Endothelial cell of umbilical vein (primary cell): Measurements from ENCODE around the gene TOMM40. TPM values are rescaled to one million over a fixed set of nuclear protein-coding genes. Genes with fewer than 3 reads are reported as not detected.

Experiments
- BruUV-seq: library from RNA; stranded (reverse); fragments of 400-500 nt; replicated peaks from 2 replicates; lab custom pipeline; 2021; lab: Mats Ljungman, UMichigan
- CTCF ChIA-PET: fragments of 300-600, 350-600 bp; sonication (Branson Sonifier 250); formaldehyde crosslinking; loops from one replicate; lab custom pipeline; 2021; ENCODE audit warnings: antibody characterized with exemption, inconsistent platforms; lab: Charles Lee
- POLR2A ChIA-PET: fragments of 300-600, 350-600 bp; sonication (Branson Sonifier 250); formaldehyde crosslinking; loops from one replicate; lab custom pipeline; 2021; ENCODE audit warnings: antibody characterized with exemption, inconsistent platforms; lab: Charles Lee
- DNase-seq: peaks from one replicate; pipeline ENCODE4 v3.0.0-alpha.2; 2011; ENCODE audit warnings: low read depth, low spot score
- FAIRE-seq: peaks from 2 replicates; lab custom pipeline; 2011; peaks lifted over from hg19 to GRCh38; lab: Jason Lieb, UNC
- H2AFZ ChIP-seq: 2 replicates; pipeline ENCODE4 v1.6.0; 2012; ENCODE audit warnings: low read depth, low read length, control low read depth, inconsistent platforms
- H3K27ac ChIP-seq: 2 replicates; pipeline ENCODE4 v1.5.1; 2011; ENCODE audit warnings: low read depth, mild to moderate bottlenecking, control low read depth, low read length, moderate library complexity; ENCODE audit not compliant: insufficient read depth
- H3K27me3 ChIP-seq, 2 experiments: 2 replicates each; pipeline versions ENCODE4 v1.6.0 to v1.6.1; 2011; ENCODE audit warnings: low read length in 2 of 2, mixed read lengths in 1 of 2; ENCODE audit not compliant: control insufficient read depth in 2 of 2, insufficient read depth in 2 of 2
- H3K36me3 ChIP-seq, 2 experiments: 2 replicates in 1 of 2; 3 replicates in 1 of 2; pipeline ENCODE4 v1.5.1; 2011; ENCODE audit warnings: low read length in 2 of 2, mild to moderate bottlenecking in 1 of 2, moderate library complexity in 1 of 2; ENCODE audit not compliant: control insufficient read depth in 2 of 2, insufficient read depth in 2 of 2; ENCODE audit errors: extremely low read depth in 1 of 2
- H3K4me1 ChIP-seq: 3 replicates; pipeline ENCODE4 v1.5.1; 2011; ENCODE audit warnings: mild to moderate bottlenecking, low read length; ENCODE audit not compliant: control insufficient read depth, insufficient read depth; ENCODE audit errors: extremely low read depth
- H3K4me2 ChIP-seq: 2 replicates; pipeline ENCODE4 v1.6.1; 2011; ENCODE audit warnings: low read length, control low read depth, mixed read lengths; ENCODE audit not compliant: insufficient read depth
- H3K4me3 ChIP-seq, 3 experiments: fragments of 200-600 bp in 1 of 3; sonication (generic), shearing (Covaris generic) in 1 of 3; replicated peaks in 1 of 3; 2 replicates each; pipeline ENCODE4 v1.5.1; 2011 to 2016; ENCODE audit warnings: control low read depth in 3 of 3, low read length in 3 of 3, mild to moderate bottlenecking in 2 of 3, inconsistent platforms in 1 of 3, low read depth in 1 of 3, moderate library complexity in 1 of 3; ENCODE audit not compliant: insufficient read depth in 1 of 3
- H3K79me2 ChIP-seq: 2 replicates; pipeline ENCODE4 v1.6.0; 2012; ENCODE audit warnings: low read length, inconsistent platforms; ENCODE audit not compliant: control insufficient read depth, insufficient read depth
- H3K9ac ChIP-seq: replicated peaks from 2 replicates; pipeline ENCODE3; 2011; ENCODE audit warnings: low read length, control low read depth; ENCODE audit not compliant: insufficient read depth; ENCODE audit errors: extremely low read depth
- H3K9me1 ChIP-seq: replicated peaks from 3 replicates; pipeline ENCODE4 v1.6.0; 2011; ENCODE audit warnings: mild to moderate bottlenecking, low read length; ENCODE audit not compliant: control insufficient read depth, insufficient read depth; ENCODE audit errors: extremely low read depth
- H3K9me3 ChIP-seq: replicated peaks from 2 replicates; pipeline ENCODE4 v1.5.1; 2012; ENCODE audit warnings: low read length, inconsistent platforms; ENCODE audit not compliant: control insufficient read depth, insufficient read depth
- H4K20me1 ChIP-seq: replicated peaks from 2 replicates; pipeline ENCODE3; 2011; ENCODE audit warnings: mild to moderate bottlenecking, low read length; ENCODE audit not compliant: control insufficient read depth, insufficient read depth; ENCODE audit errors: extremely low read depth
- CTCF ChIP-seq, 2 donors: IDR thresholded peaks; 1 replicate in 1 of 2; 2 replicates in 1 of 2; pipeline ENCODE4 v1.5.1; 2011; ENCODE audit warnings: low read length in 2 of 2, mild to moderate bottlenecking in 2 of 2, moderate library complexity in 2 of 2, control low read depth in 1 of 2, inconsistent platforms in 1 of 2, low read depth in 1 of 2; ENCODE audit not compliant: insufficient read depth in 1 of 2; ENCODE audit errors: extremely low read depth in 1 of 2
- EZH2 ChIP-seq: IDR thresholded peaks from 2 replicates; pipeline ENCODE4 v1.6.1; 2012; ENCODE audit warnings: borderline replicate concordance, low read depth, mild to moderate bottlenecking, moderate library complexity, low read length, inconsistent platforms; ENCODE audit not compliant: severe bottlenecking
- FOS ChIP-seq: IDR thresholded peaks from 2 replicates; pipeline ENCODE4 v1.6.1; 2011; ENCODE audit warnings: mild to moderate bottlenecking, low read length, moderate library complexity, borderline replicate concordance; ENCODE audit not compliant: insufficient read depth
- GATA2 ChIP-seq: IDR thresholded peaks from 2 replicates; pipeline ENCODE4 v1.7.0; 2011; ENCODE audit warnings: low read depth, mild to moderate bottlenecking, moderate library complexity, mixed read lengths, low read length; ENCODE audit not compliant: insufficient read length, insufficient read depth
- JUN ChIP-seq: IDR thresholded peaks from 2 replicates; pipeline ENCODE4 v1.6.1; 2011; ENCODE audit warnings: borderline replicate concordance, low read depth; ENCODE audit not compliant: insufficient read length, insufficient read depth
- MYC ChIP-seq: IDR thresholded peaks from one replicate; pipeline ENCODE4 v1.6.1; 2011; ENCODE audit warnings: mild to moderate bottlenecking, low read depth, low read length
- POLR2A ChIP-seq: IDR thresholded peaks from 2 replicates; pipeline ENCODE4 v1.6.1; 2012; ENCODE audit warnings: low read depth, mild to moderate bottlenecking, control low read depth, low read length
- POLR2AphosphoS5 ChIP-seq: IDR thresholded peaks from 2 replicates; pipeline ENCODE4 v1.6.1; 2012; ENCODE audit warnings: low read depth, mild to moderate bottlenecking, control low read depth, low read length, moderate library complexity; ENCODE audit not compliant: insufficient read depth
- dilution Hi-C: fragments of 300-500 bp; cut with MboI; formaldehyde crosslinking; loops from one replicate; pipeline ENCODE4 v1.15.0; 2019; ENCODE audit warnings: low sequenced_read_pairs; ENCODE audit not compliant: extremely low pct_ligation_motif_present
- intact Hi-C: fragments of 100-400 bp; cut with micrococcal nuclease; formaldehyde crosslinking; loops from one replicate; pipeline ENCODE4 v1.10.0; 2022
- polyA plus RNA-seq, 4 experiments: library from polyadenylated mRNA; depleted of rRNA in 3 of 4; stranded (reverse) in 3 of 4; unstranded in 1 of 4; fragments of >200 nt; gene quantifications; 2 replicates each; pipeline versions ENCODE4 v1.2.1 to v1.2.3, GENCODE V29; 2011 to 2012; ENCODE audit warnings: missing spikeins in 1 of 4
- total RNA-seq: library from RNA; stranded (reverse); gene quantifications from 2 replicates; pipeline ENCODE4 v1.2.3, GENCODE V29; 2021
- TF ChIP-seq, protein P1 (sequence below): IDR thresholded peaks from 2 replicates; pipeline ENCODE4 v1.6.1; 2011; ENCODE audit not compliant: insufficient read depth, insufficient read length

Gene TOMM40
- total and polyA plus RNA-seq, 2 donors (not counting 3 experiments of a cell fraction or from before 2014, with no cell fraction given) = 71.8 to 90.7 TPM

GRCh38 chr19:44939668-44940067, 48.6 kb downstream of the TOMM40 start:
- no TSS peak for BruUV-seq
- POLR2A ChIA-PET = no interaction called here
- dilution Hi-C loops (no loop called here), intact Hi-C loops (no loop called here)
- CTCF ChIA-PET = no interaction called here
- H3K4me2 ChIP-seq = no peak overlapping the region
- H3K36me3 ChIP-seq = no peaks in the 10 kb centered on the region
- H4K20me1 ChIP-seq = no peaks in the 10 kb centered on the region
- H3K27me3 ChIP-seq = no peaks in the 10 kb centered on the region
- no peaks in the 10 kb centered on the region for H3K9me3 ChIP-seq
- H3K4me3 ChIP-seq = no peak overlapping the region
- no peaks in the 10 kb centered on the region for H3K4me1 ChIP-seq
- no peak overlapping the region for H2AFZ ChIP-seq
- no peaks in the 10 kb centered on the region for H3K79me2 ChIP-seq
- FAIRE-seq (no peak), DNase-seq (no peak)
- H3K9me1 ChIP-seq = no peaks in the 10 kb centered on the region
- no peak overlapping the region for H3K9ac ChIP-seq
- TF ChIP-seq MYC (no peak), JUN (no peak), POLR2AphosphoS5 (no peak), GATA2 (no peak), CTCF (IDR thresholded peaks at IDR 0.05; ENCODE audit: extremely low read depth in 1 of 2, insufficient read depth in 1 of 2, low read depth in 1 of 2, low read length in 2 of 2) (no peak), FOS (no peak), POLR2A (no peak), EZH2 (no peak)
- TF ChIP-seq, protein P1, sequence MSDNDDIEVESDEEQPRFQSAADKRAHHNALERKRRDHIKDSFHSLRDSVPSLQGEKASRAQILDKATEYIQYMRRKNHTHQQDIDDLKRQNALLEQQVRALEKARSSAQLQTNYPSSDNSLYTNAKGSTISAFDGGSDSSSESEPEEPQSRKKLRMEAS = no peak
- H3K27ac ChIP-seq = no peak overlapping the region
